Measurements from ENCODE around the gene CTNNA1. TPM values are rescaled to one million over a fixed set of nuclear protein-coding genes. Genes with fewer than 3 reads are reported as not detected.

The CTNNA1 gene
- total and polyA plus RNA-seq, 2 donors (not counting 3 experiments of a cell fraction or from before 2014, with no cell fraction given) = 156 to 394 TPM

DNA sequence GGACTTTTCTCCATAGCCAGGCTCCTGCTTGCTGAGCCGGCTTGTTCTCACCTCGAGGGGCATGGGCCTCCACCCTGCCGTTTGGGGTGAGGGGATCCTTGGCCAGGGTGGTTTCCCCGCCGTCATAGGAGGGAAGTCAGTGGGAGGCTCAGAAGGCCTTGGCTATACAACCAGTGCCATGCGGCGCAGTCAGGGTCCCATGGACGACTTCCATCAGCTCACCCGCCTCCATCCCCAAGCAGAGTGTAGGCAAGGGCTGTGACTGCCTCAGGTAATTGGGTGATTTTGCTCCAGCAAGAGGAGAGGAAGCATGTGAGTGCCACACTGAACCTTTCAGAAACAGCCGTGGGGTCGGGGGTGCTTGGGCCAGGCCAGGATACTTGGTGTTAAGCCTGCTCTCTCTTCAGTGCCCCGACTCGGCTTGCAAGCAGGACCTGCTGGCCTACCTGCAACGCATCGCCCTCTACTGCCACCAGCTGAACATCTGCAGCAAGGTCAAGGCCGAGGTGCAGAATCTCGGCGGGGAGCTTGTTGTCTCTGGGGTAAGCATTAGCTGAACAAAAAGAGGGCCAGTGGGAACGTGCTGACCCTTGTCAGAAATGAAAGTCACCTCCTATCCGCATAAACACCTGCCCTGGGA is 179.1 kb downstream of the CTNNA1 start:
- ChIA-PET CTCF (interaction anchor here (0.8 to 2.4 kb wide), 2 partner anchors 108 to 353 kb away, joined by 3 to 7 read pairs; no protein-coding TSS in a partner anchor), POLR2A (interaction anchor here (0.5 kb wide), 1 partner anchor 212 kb away, joined by 3 read pairs; no protein-coding TSS in a partner anchor)
- no peaks in the 10 kb centered on the region for H4K20me1 ChIP-seq (replicated peaks; ENCODE audit: control insufficient read depth, extremely low read depth, insufficient read depth, low read length)
- no peak for FAIRE-seq
- H3K27ac ChIP-seq (ENCODE audit: insufficient read depth, low read depth, low read length) = no peak overlapping the region
- intact Hi-C loops (cut with micrococcal nuclease) = loop anchor here (10.0 kb wide), 1 partner anchor 287 kb away; no protein-coding TSS in a partner anchor
- H2AFZ ChIP-seq (ENCODE audit: low read depth, low read length) = no peak overlapping the region
- dilution Hi-C loops (cut with MboI; ENCODE audit: extremely low pct_ligation_motif_present, low sequenced_read_pairs) = no loop called here
- no peak for DNase-seq (ENCODE audit: low read depth, low spot score)
- H3K79me2 ChIP-seq (ENCODE audit: control insufficient read depth, insufficient read depth, low read length) = no peaks in the 10 kb centered on the region
- no peak overlapping the region for H3K4me3 ChIP-seq (replicated peaks in 1 of 3; ENCODE audit: insufficient read depth in 1 of 3, low read depth in 1 of 3, low read length in 3 of 3)
- no peak overlapping the region for H3K4me2 ChIP-seq (ENCODE audit: insufficient read depth, low read length)
- no peaks in the 10 kb centered on the region for H3K9me1 ChIP-seq (replicated peaks; ENCODE audit: control insufficient read depth, extremely low read depth, insufficient read depth, low read length)
- H3K27me3 ChIP-seq (ENCODE audit: control insufficient read depth in 2 of 2, insufficient read depth in 2 of 2, low read length in 2 of 2) = no peaks in the 10 kb centered on the region
- H3K9me3 ChIP-seq (replicated peaks; ENCODE audit: control insufficient read depth, insufficient read depth, low read length) = no peaks in the 10 kb centered on the region
- BruUV-seq (replicated peaks) = no TSS peak
- H3K9ac ChIP-seq (replicated peaks; ENCODE audit: extremely low read depth, insufficient read depth, low read length) = no peak overlapping the region
- H3K36me3 ChIP-seq (ENCODE audit: control insufficient read depth in 2 of 2, extremely low read depth in 1 of 2, insufficient read depth in 2 of 2, low read length in 2 of 2) = peaks cover 30 to 60% of the 10 kb centered on the region in 2 experiments
- TF ChIP-seq EZH2 (IDR thresholded peaks at IDR 0.05; ENCODE audit: borderline replicate concordance, low read depth, low read length, severe bottlenecking) (no peak), MYC (IDR thresholded peaks at IDR 0.05; ENCODE audit: low read depth, low read length) (no peak), FOS (IDR thresholded peaks at IDR 0.05; ENCODE audit: borderline replicate concordance, insufficient read depth, low read length) (no peak), JUN (IDR thresholded peaks at IDR 0.05; ENCODE audit: borderline replicate concordance, insufficient read depth, insufficient read length, low read depth) (no peak), GATA2 (IDR thresholded peaks at IDR 0.05; ENCODE audit: insufficient read depth, insufficient read length, low read depth, low read length) (no peak), POLR2AphosphoS5 (IDR thresholded peaks at IDR 0.05; ENCODE audit: insufficient read depth, low read depth, low read length) (no peak), POLR2A (IDR thresholded peaks at IDR 0.05; ENCODE audit: low read depth, low read length) (no peak)
- TF ChIP-seq, protein P1, sequence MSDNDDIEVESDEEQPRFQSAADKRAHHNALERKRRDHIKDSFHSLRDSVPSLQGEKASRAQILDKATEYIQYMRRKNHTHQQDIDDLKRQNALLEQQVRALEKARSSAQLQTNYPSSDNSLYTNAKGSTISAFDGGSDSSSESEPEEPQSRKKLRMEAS (IDR thresholded peaks at IDR 0.05; ENCODE audit: insufficient read depth, insufficient read length) = no peak
- TF ChIP-seq, protein P2, sequence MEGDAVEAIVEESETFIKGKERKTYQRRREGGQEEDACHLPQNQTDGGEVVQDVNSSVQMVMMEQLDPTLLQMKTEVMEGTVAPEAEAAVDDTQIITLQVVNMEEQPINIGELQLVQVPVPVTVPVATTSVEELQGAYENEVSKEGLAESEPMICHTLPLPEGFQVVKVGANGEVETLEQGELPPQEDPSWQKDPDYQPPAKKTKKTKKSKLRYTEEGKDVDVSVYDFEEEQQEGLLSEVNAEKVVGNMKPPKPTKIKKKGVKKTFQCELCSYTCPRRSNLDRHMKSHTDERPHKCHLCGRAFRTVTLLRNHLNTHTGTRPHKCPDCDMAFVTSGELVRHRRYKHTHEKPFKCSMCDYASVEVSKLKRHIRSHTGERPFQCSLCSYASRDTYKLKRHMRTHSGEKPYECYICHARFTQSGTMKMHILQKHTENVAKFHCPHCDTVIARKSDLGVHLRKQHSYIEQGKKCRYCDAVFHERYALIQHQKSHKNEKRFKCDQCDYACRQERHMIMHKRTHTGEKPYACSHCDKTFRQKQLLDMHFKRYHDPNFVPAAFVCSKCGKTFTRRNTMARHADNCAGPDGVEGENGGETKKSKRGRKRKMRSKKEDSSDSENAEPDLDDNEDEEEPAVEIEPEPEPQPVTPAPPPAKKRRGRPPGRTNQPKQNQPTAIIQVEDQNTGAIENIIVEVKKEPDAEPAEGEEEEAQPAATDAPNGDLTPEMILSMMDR (IDR thresholded peaks at IDR 0.05; ENCODE audit: extremely low read depth in 1 of 2, insufficient read depth in 1 of 2, low read depth in 1 of 2, low read length in 2 of 2) = no peak
- H3K4me1 ChIP-seq (ENCODE audit: control insufficient read depth, extremely low read depth, insufficient read depth, low read length) = peaks cover 7% of the 10 kb centered on the region

Measured in endothelial cell of umbilical vein (primary cell).